Measurements from ENCODE around the gene TTC7B.

The TTC7B gene

DNA sequence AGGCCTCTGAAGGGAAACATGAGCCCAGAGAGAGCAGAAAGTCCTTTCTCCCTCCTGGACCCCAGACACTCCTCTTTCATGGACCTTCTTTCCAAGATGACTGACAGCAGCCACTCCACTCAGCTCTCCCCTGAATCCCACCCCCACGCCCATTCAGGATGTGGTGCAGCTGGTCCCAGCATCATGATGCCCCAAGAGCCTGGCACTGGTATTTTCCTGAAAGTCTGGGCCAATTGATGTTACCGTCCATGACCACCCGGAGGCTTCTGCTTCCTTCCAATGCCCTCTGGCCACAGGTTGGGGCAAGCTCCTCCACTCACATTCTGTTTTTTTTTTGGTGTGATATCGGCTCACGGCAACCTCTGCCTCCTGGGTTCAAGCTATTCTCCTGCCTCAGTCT, 306.8 kb downstream of the TTC7B start:
- no peak for DNase-seq (ENCODE audit: low spot score)

DNA sequence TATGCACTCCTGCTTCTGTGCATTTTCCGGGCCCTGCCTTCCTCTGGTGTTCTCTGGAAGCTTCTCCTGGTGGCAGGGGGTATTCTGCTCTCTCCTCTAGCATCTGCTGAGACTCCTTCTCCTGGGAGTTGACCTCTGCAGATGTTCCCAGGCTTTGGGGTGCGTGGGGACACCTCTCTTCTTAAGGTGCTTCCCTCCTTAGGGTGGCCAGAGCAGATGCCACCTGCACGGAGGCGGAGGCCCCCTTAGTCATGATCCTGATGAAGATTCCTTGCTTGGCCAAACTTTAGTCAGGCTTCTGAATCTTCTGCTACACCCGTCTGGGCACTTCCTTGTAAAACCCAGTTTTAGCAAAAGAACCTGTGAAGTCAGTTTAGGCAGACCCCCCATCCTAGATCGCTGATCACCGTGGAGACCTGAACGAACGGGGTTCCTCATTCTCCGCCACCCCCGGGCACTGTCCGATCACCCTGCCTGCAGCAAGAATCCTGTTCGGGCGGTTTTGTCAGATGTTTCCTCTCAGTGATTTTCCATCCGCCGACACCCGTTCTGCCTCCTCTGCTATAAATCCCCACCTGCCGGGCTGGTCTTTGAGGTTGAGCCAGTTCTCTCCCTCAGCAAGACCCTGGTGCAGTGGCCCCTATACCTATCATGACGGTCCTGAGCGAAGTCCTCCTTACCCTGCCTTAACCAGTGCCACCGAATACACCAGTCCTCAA, 307.5 kb downstream of the TTC7B start:
- no peak for DNase-seq (ENCODE audit: low spot score)

DNA sequence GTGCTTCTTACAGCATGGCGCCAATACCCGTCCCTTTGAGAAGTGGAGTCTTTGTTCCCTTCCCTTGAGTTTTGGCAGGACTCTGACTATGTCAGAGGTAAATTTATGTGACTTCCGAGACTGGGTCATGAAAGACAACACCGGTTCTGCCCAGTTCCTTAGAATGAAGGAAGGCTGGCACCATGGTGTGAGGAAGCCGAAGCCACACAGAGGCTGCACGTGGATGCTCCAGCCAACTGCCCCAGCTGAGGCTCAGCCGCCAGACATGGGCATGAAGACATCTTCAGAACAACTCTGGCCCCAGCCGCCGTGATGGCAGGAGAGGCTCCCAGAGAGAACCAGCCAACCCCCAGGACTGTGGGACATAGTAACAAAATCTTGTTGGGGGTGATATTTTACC, 308.2 kb downstream of the TTC7B start:
- no peak for DNase-seq (ENCODE audit: low spot score)

DNA sequence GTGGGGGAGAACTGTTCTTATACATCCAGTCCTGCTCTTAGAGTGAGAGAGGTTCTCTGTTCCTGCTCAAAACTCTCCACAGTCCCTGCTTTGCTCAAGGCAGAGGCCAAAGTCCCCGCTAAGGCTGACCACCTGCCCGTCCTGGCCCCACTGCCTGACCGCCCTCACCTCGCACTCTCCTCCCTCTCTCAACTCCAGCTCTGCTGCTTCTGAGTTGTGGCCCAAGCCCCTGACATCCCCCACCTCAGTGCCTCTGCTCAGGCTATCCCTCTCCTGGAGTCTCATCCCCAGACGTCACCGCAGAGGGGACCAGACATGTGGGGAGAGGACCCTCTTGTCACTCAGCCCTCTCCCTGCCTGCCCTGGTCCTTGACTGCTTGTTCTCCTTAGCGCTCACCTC, 308.8 kb downstream of the TTC7B start:
- DNase-seq (ENCODE audit: low spot score), result no peak

DNA sequence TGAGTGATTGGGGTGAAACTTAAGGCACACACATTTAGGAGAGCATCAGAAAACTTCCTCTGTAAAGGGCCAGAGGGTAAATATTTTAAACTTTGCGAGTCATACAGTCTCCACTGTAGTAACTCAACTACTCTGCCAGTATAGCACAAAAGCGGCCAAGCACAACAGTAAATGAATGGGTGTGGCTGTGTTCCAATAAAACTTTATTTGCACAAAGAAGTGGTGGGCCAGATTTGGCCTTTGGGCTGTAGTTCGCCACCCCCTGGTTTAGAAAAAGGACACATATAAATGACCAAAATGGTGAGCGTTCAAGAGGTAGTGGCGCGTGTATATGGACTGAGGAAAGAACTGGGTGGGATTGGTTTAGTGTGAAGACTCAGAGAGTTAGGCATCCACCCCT, 309.5 kb downstream of the TTC7B start:
- no peak for DNase-seq (ENCODE audit: low spot score)

DNA sequence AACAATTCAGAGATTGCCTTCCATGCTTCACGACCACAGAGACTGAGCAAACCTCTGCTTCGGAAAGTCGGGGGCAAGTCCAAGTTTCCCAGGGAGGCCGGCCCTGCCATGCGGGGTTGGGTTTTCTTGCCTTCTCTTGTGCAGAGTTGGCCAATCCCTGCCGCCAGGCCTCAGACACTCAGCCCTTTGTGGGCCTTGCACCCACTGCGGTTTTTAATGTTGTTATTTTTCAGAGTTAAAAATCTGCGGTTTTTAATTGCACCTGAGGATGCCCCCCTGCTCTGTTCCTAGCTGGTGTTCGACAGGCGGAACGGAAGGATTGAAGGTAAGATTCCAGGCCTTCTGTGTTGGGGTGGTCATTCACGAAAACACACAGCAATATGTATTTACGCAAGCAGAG, 310.7 kb downstream of the TTC7B start:
- DNase-seq (ENCODE audit: low spot score), result no peak

DNA sequence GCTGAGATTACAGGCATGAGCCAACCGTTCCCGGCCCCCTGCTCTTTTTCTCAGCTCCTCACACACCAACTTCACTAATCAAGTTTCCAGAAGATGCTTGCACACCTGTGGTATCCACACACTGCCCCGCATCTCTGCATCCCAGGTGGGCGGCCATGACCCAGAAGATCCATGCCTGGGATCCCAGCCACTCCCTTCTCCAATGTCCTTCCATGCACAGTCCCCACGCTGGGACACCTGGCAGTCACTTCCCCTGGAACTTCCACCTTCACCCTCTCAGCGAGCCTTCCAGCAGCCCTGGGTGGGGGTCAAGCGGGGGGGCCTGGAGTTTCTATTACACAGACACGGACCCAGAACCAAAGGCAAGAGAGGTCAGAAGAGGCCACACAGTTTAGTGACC, 311.6 kb downstream of the TTC7B start:
- DNase-seq (ENCODE audit: low spot score), result no peak

DNA sequence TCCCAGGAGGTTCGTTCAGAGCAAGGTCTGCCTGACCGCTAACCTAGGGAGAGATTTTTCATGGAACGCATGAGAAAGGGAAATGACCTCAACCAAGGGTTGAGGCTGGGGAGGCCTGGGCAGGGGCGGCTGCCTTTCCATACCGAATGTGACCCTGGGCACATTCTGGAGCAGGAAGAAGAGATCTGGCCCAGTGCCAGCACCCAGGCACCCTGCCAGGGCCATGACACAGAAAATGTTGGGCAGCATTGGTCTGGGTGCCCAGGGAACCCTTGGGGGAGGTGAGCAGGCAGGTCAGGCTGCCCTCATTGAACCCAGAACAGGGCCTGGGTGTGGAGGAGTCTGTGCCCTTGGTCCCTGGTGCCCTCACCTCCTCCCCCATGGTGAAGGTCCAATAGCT, 312.6 kb downstream of the TTC7B start:
- DNase-seq (ENCODE audit: low spot score), result peak; percentile 10

DNA sequence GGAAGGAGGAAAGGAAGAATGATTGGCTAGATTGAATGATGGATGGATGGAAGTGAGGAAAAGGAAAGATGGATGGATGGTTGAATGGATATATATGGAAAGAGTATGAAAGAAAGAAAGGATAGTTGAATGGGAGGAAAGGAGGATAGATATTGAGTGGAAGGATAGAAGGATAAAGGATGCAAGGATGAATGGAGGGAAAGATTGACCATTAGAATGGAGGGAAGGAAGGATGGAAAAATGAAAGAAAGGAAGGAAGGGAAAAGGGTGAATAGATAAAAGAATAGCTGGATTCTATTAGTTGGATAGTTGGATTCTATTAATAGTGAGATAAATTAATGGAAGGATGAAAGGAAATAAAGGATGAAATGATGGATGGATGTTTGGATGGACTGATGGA, 313.5 kb downstream of the TTC7B start:
- no peak for DNase-seq (ENCODE audit: low spot score)

DNA sequence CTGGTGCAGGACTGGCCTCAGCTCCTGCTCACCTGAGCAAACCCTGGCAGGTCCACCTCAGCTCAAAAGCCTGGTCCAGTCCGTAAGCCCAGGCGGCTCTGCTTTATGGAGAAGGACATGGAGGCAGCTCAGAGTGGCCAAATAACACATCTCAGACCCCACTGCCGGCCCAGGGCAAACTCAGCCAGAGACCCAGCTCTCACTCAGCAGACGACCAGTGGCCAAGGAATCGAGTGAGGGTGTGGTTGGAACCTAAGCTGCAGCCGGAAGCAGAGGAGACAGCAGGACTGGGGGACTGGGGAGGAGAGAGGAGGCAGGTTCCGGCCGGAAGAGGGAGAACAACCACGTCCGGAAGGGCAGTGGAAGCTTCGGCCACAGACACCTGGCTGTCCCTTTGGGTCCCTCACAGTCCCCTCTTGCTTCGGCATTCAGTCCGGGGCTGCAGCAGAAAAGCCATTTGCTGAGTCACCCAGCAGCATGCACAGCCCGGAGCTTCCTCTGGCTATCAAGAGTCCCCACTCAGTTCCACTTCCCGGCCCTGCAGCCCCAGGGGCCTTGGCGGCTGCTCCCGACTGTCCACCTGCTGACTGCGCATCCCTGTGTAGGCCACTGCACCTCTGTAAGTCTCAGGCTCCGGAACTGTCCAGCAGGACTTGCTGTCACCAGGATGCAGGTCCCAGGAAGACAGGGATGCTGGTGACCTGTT, 315.4 kb downstream of the TTC7B start:
- DNase-seq (ENCODE audit: low spot score), result no peak

DNA sequence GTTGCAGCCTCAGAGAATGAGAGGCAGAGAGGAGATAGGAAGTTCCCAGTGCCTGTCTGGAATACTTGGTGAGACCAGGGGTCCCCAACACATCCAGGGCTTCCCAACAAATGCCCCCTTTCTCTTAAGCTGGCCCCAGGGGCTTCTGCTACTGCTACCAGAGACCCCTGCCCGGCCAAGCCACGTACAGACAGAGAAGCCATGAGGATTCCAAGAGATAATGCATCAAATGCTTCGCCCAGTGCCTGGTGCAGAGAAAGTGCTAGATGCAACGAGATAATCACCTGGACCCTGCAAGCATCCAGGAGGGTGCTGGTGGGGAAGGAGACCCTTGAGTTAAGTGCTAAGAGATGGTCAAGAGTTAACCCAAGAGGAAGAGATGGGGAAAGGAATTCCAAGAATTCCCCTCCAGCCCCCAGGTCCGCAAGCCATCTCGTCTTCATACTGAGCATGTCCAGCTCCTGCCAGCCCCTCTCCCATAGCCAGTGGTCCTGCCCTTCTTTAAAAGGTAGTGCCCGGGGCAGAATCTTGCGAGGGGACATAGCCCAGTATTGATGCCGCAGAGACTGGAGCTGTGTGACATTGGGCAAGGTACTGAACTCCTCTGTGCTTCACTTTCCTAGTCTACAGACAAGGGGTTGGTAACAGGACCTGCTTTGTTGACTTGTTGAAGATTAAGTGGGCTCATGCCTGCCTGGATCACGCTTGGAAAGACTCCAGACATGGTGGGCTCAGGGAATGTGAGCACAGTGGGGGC, 316.1 kb downstream of the TTC7B start:
- no peak for DNase-seq (ENCODE audit: low spot score)

DNA sequence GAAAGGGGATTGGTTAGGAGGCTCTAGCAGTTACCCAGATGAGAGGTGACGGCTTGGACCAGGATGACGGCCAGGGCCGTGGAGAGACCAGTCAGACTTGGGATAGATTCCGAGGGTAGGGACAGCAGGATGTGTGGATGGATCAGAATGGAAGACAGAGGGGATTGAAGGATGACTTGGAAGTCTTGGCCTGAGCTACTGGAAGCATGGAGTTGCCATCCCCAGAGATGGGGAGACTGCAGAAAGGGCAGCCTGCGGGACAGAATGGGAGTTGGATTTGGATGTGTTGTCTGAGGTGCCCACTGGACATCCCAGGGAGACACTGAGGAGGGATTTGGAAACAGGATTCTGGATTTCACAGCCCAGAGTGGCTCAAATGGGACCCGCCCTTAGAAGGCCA, 317.1 kb downstream of the TTC7B start:
- DNase-seq (ENCODE audit: low spot score), result no peak

DNA sequence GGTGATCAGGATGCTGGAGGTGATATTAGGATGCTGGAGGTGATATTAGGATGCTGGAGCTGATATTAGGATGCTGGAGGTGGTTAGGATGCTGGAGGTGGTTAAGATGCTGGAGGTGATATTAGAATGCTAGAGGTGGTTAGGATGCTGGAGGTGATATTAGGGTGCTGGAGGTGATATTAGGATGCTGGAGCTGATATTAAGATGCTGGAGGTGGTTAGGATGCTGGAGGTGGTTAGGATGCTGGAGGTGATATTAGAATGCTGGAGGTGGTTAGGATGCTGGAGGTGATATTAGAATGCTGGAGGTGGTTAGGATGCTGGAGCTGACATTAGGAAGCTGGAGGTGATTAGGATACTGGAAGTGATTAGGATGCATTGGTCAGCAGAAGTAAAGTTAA, 318.0 kb downstream of the TTC7B start:
- DNase-seq (ENCODE audit: low spot score), result no peak

DNA sequence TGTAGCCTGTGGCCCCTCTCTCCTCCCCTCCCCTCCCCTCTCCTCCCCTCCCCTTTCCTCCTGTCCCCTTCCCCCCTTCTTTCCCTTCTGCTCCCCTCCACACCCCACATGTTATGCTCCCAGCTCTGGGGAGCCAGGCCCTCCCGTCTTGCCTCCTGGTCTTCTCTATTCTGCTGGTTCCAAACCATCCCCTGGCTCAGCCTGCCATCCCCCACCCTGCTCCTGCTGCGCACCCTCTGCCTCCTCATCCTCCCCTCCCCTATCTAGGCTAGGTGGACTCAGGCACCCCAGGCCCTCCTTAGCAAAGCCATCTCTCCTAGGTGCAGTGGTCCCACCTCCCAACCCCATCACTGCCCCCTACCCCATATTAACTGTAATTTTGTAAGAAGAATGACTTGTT, 319.9 kb downstream of the TTC7B start:
- no peak for DNase-seq (ENCODE audit: low spot score)

DNA sequence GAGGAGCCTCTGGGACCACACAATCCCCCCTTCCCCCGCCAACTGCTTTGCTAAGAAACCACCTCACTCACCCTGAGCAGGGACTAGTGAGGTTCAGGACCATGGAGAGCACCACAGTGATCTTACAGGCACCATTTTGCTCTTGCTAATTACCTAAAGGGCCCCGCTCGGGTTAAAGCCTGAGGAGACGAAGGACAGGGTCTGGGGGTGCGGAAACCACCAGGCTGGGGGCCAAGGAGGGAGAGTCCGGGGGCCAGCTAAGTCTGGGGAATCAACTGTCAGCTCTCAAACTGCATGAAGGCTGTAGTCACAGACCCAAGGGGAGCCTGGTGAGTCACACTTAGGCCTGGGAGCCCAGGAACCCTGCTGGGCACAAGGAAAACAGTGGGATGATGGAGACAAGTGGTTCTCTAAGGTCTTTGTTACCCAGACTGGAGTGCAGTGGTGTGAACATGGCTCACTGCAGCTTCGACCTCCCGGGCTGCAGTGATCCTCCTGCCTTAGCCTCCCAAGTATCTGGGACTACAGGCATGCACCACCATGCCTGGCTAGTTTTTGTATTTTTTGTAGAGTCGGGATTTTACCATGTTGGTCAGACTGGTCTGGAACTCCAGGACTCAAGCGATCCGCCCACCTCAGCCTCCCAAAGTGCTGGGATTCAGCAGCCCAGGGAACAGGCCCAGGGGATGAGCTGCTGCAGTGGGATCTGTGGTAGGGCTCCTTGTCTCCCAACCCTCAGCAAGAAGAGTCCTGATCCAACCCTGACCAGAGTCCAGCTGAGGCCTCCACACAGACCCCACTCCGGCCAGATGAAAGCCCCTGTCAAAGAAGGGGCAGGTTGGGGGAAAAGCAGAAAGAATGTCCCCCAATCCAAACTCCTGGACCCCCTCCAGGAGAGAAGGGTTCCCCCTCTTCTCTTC, 320.6 kb downstream of the TTC7B start:
- DNase-seq (ENCODE audit: low spot score), result peak; percentile 34

DNA sequence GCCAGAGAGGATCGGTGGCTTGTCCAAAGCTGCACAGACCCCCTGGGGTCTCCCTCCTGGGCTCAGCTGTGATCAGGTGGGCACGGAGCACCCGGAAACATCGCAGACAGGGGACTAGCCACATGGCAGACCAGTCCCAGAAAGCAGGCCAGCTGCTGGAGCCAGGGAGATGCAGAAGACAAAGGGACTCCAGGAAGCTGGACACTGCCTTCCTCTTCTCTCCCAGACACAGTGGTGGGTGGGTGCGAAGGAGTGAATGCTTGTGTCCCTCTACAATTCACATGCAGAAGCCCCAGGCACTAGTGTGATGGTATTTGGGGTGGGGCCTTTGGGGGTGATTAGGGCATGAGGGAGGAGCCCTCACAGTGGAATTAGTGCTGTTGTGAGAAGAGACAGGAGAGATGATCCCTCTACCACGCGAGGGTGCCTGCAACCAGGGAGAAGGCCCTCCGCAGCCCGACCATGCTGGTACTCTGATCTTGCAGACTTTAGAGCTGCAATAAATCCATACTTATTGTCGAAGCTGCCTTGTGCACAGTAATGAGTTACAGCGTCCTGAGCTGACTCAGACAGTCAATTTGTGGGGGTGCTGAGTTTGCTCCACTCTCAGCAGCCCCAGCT, 324.2 kb downstream of the TTC7B start:
- DNase-seq (ENCODE audit: low spot score), result no peak

DNA sequence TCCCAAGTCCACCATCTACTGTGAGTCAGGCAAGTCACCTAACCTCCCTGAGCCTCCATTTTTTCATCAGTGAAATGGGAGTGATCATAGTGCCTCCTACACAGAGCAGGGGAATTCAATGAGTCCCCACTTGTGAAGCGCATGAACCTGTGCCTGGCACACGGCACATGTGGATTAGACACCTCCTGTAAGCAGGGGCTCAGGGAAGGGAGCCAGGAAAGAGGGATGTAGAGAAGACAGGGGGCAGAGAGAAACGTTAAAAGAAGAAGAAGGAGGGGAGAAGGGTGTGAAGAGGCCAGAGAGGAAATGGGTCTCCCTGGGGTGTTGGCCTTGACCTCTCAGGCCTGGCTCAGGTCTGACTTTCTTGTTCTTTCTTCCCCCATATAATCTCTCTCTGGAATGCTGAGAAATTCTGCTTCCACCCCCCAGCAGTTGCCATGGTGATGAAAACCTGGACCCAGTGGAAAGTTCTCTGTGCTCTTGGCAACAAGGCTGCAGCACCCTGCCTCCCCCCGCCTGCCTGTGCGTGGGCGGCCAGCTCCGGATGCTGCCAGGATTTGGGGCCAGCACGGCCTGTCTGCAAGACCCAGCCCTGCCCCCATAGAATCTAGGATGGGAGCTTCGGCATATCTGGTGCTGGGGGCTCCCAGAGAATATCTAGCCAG, 324.9 kb downstream of the TTC7B start:
- DNase-seq (ENCODE audit: low spot score), result no peak

DNA sequence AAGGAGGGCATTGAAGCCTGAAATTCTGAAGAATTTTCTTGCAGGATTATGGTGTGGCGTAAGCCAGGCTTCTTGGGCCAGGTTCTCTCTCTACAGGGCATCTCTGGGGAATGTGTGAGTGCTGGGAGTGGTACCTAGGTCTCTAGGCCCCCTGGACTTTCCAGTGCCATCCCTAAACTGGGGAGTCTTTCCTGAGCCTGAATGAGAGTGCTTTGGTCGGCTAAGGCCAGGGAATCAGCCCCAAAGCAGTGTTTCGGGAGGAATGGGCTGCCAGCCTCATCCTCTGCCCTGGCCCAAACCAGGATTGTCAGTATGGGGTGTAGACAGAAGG, 325.5 kb downstream of the TTC7B start:
- no peak for DNase-seq (ENCODE audit: low spot score)

DNA sequence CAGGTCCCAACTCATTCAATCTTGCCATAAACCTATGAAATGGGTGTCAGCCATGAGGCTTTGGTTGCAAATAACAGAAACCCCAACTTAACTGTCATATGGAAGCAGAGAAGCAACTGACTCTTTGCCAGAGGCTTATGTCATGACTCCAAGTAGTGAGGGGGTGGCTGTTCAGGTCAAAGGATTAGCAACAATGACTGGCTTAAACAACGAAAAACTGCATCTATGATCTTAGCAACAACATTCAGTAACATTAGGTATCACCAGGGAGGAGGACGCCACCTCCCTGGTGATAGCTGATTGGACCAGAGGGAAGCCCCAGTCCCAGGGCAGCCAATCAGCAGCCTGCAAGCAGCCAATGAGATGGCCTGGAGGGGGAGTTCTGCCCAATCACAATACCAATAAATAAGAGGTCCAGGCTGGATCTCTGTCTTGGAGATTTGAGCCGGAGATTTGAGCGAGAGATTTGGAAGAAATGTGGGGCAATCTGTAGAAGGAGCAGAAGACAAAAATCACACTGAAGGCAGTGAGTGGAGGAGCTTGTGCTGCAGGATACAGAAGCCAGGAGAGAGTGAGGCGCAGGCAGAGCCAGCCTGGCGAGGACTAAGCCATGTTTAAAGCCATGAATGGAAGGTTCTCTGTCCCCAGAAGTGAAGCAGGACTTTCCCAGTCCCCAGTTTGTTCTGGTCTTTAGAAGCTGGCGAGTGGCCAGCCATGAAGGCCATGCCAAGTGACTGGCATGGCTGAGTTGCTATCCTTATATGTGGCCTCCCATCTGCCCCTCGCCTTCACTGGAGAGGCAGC, 326.1 kb downstream of the TTC7B start:
- no peak for DNase-seq (ENCODE audit: low spot score)

DNA sequence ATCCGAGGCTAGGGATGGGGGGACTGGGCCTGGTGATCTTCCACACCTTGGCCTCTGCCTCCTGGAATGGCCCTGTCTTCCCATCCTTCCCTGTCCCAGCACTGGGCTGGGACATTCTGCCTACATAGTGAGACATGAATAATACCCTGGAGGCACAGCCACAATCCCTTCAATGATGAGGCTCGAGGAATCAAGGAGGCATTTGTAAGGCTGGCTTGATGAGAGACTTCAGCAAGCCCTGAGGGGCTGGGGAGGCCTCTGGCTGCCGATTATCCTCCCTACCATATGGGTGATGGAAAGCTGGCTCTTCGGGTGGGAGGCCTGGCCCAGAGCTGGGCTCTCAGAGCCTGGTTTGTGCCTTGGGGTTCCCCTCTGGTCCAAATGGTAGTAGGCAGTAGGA, 326.9 kb downstream of the TTC7B start:
- no peak for DNase-seq (ENCODE audit: low spot score)
